SU-DHL-6 (cell line): ENCODE results near the gene KCNIP4.

Source experiments
- H2AFZ ChIP-seq: fragments of 200-600 bp; sonication (generic); 2 replicates; pipeline ENCODE4 v1.6.1; 2014; ENCODE audit warnings: low read depth, mild to moderate bottlenecking, moderate library complexity, mixed read lengths, antibody characterized with exemption, low read length; ENCODE audit not compliant: severe bottlenecking
- H3F3A ChIP-seq: fragments of 200-600 bp; shearing (Covaris generic); 2 replicates; pipeline ENCODE4 v1.6.0; 2016; ENCODE audit warnings: antibody characterized with exemption, mild to moderate bottlenecking; ENCODE audit not compliant: insufficient read depth
- H3K27ac ChIP-seq: fragments of 200-600 bp; sonication (generic); 2 replicates; pipeline ENCODE4 v1.5.1; 2016; ENCODE audit warnings: low read depth, mild to moderate bottlenecking, low read length, moderate library complexity, mixed read lengths
- H3K27me3 ChIP-seq: fragments of 200-600 bp; sonication (generic), shearing (Covaris generic); 2 replicates; pipeline ENCODE4 v1.6.0; 2014; ENCODE audit warnings: mild to moderate bottlenecking, low read length
- H3K36me3 ChIP-seq: fragments of 200-600 bp; sonication (generic); 2 replicates; pipeline ENCODE4 v1.6.1; 2014; ENCODE audit warnings: mild to moderate bottlenecking, low read length, mixed read lengths
- H3K4me2 ChIP-seq: fragments of 300-600, 200-600 bp; shearing (Covaris generic), sonication (generic); 2 replicates; pipeline ENCODE4 v1.6.0; 2014; ENCODE audit warnings: low read length, low read depth, mild to moderate bottlenecking; ENCODE audit not compliant: poor library complexity, severe bottlenecking
- H3K4me3 ChIP-seq: fragments of 200-600 bp; sonication (generic); 2 replicates; pipeline ENCODE4 v1.5.1; 2014; ENCODE audit warnings: antibody characterized with exemption, low read length, mild to moderate bottlenecking, mixed read lengths; ENCODE audit not compliant: insufficient read depth, poor library complexity, severe bottlenecking
- H3K79me2 ChIP-seq: fragments of 200-600 bp; sonication (generic); 2 replicates; pipeline ENCODE4 v1.6.1; 2014; ENCODE audit warnings: mild to moderate bottlenecking, low read length, moderate library complexity; ENCODE audit not compliant: insufficient read depth
- H3K9ac ChIP-seq: fragments of 200-600 bp; sonication (generic); 2 replicates; pipeline ENCODE4 v1.7.0; 2014; ENCODE audit warnings: mild to moderate bottlenecking, low read length
- H3K9me2 ChIP-seq: fragments of 200-600 bp; sonication (generic); replicated peaks from 2 replicates; pipeline ENCODE4 v1.6.1; 2014; ENCODE audit warnings: low read length; ENCODE audit not compliant: insufficient read depth
- H3K9me3 ChIP-seq: fragments of 200-600 bp; sonication (generic); 2 replicates; pipeline ENCODE4 v1.6.1; 2014; ENCODE audit warnings: low read length, mixed read lengths; ENCODE audit not compliant: insufficient read depth
- H4K20me1 ChIP-seq: fragments of 200-600 bp; sonication (generic); 2 replicates; pipeline ENCODE4 v1.6.1; 2014; ENCODE audit warnings: low read depth, mild to moderate bottlenecking, antibody characterized with exemption, low read length, moderate library complexity, mixed read lengths
- EZH2phosphoT487 ChIP-seq: fragments of 200-600 bp; sonication (generic), shearing (Covaris generic); conservative IDR thresholded peaks from 2 replicates; pipeline ENCODE4 v1.6.1; 2018; ENCODE audit warnings: mild to moderate bottlenecking, antibody characterized with exemption, low read length, moderate library complexity, mixed read lengths
- TF ChIP-seq, protein P1 (sequence below): fragments of 200-600 bp; sonication (generic); IDR thresholded peaks from one replicate; pipeline ENCODE4 v1.5.1; 2017; ENCODE audit warnings: antibody characterized with exemption, mild to moderate bottlenecking, low read length, moderate library complexity; ENCODE audit not compliant: insufficient read depth, poor library complexity, severe bottlenecking

KCNIP4 gene

DNA sequence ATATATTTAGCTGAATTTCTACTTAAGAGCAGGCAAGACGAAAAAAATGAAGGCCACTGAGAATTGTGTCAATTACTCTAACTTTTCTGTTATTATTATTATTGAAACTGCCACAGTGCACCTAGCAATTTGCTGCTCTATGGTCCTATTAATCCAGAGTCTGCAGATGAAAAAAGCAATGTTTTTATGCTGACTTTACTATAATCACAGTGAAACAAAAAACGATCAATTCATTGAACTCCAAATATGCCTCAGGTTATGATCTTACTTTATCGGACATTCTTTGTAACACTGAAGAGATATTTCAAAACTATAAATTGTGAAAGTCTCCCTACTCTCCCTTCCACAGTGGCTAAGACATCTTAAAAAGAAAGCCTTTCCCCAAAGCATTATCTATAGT, 474.4 kb downstream of the KCNIP4 start:
- Histone ChIP-seq H3K27ac (no peak overlapping the region), H3K9me3 (no peaks in the 10 kb centered on the region)
- TF ChIP-seq, protein P1, sequence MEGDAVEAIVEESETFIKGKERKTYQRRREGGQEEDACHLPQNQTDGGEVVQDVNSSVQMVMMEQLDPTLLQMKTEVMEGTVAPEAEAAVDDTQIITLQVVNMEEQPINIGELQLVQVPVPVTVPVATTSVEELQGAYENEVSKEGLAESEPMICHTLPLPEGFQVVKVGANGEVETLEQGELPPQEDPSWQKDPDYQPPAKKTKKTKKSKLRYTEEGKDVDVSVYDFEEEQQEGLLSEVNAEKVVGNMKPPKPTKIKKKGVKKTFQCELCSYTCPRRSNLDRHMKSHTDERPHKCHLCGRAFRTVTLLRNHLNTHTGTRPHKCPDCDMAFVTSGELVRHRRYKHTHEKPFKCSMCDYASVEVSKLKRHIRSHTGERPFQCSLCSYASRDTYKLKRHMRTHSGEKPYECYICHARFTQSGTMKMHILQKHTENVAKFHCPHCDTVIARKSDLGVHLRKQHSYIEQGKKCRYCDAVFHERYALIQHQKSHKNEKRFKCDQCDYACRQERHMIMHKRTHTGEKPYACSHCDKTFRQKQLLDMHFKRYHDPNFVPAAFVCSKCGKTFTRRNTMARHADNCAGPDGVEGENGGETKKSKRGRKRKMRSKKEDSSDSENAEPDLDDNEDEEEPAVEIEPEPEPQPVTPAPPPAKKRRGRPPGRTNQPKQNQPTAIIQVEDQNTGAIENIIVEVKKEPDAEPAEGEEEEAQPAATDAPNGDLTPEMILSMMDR: no peak
- no peak for TF ChIP-seq EZH2phosphoT487

DNA sequence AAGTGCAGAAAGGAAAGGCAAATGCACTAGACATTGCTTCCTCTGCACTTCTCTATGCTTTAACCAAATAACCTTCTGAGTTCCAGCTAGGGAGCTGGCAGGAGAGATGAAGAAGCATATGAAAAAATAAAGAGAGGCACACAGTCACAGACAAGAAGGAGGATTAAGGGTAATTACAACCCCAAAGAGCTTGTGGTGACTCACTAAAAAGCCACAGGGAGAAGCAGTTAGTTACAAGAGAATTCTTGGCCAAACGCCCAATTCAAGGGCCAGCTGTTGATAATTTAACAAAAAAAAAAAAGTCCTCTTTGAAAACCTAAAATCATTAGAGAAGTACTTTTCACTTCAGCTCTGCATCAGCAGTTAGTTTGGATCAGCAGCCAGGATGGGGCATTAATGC, 478.0 kb downstream of the KCNIP4 start:
- Histone ChIP-seq H3K4me3 (no peak overlapping the region), H4K20me1 (no peaks in the 10 kb centered on the region), H3K9me2 (no peaks in the 10 kb centered on the region), H3K4me2 (no peak overlapping the region), H3K27ac (no peak overlapping the region), H2AFZ (no peak overlapping the region), H3K79me2 (no peaks in the 10 kb centered on the region), H3K9me3 (no peaks in the 10 kb centered on the region), H3K27me3 (no peaks in the 10 kb centered on the region), H3F3A (no peaks in the 10 kb centered on the region), H3K9ac (no peak overlapping the region), H3K36me3 (no peaks in the 10 kb centered on the region)
- TF ChIP-seq EZH2phosphoT487: no peak
- TF ChIP-seq, protein P1: no peak

More for the DNA sequence above, 474.4 kb downstream of the KCNIP4 start:
- H3K4me3 ChIP-seq: no peak overlapping the region
- no peaks in the 10 kb centered on the region for H3K36me3 ChIP-seq
- H3K4me2 ChIP-seq: no peak overlapping the region
- H3F3A ChIP-seq: no peaks in the 10 kb centered on the region
- H4K20me1 ChIP-seq: no peaks in the 10 kb centered on the region
- H2AFZ ChIP-seq: no peak overlapping the region
- H3K9ac ChIP-seq: no peak overlapping the region
- H3K27me3 ChIP-seq: no peaks in the 10 kb centered on the region
- no peaks in the 10 kb centered on the region for H3K79me2 ChIP-seq
- H3K9me2 ChIP-seq: no peaks in the 10 kb centered on the region

DNA sequence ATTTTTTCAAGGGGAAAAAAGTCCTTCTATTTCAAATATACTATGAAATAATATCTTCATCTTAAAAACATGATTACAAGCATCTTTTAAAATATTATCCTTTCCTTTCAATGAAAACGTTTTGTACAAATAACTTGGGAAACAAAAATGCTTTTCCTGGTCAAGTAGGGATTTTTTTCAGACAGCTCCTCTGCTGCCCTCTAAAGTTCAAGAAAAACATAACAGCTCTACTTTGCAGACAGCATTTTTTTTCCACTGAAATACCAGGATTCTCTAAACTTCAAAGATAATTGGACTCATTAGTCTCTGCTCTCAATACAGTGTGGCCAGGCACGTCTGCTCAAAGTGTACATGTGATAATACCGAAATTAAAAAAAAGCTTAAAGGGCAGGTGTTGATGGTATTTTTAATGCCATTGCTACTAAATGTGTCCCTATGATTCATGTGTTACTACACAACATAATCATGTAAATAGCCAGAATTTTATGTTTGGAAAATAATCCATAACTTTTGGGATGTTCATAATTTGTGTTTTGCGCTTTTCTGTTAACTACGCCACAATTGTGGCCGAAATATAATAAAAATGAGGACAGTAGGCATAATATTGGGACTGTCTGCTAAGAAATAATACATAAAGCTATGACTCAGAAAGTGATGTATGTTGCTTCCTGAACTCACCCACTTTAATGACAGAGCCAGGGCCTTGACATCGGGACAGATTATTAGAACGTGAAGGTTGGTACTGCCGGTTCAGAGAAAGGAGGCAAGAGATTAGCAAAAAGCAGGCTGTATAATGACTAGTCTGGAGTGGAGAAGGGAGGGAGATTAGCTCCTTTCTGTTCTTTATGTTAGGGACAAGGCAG, 478.9 kb downstream of the KCNIP4 start:
- TF ChIP-seq EZH2phosphoT487: no peak
- TF ChIP-seq, protein P1: no peak
- H3K9ac ChIP-seq: no peak overlapping the region
- no peak overlapping the region for H3K4me2 ChIP-seq
- no peaks in the 10 kb centered on the region for H3K27me3 ChIP-seq
- no peaks in the 10 kb centered on the region for H3K36me3 ChIP-seq
- H3K79me2 ChIP-seq: no peaks in the 10 kb centered on the region
- no peaks in the 10 kb centered on the region for H3K9me3 ChIP-seq
- no peaks in the 10 kb centered on the region for H3F3A ChIP-seq
- H4K20me1 ChIP-seq: no peaks in the 10 kb centered on the region
- no peak overlapping the region for H3K4me3 ChIP-seq
- no peak overlapping the region for H3K27ac ChIP-seq
- no peaks in the 10 kb centered on the region for H3K9me2 ChIP-seq
- H2AFZ ChIP-seq: no peak overlapping the region
